ENCODE results near the gene SNAPC2.

The SNAPC2 gene

DNA sequence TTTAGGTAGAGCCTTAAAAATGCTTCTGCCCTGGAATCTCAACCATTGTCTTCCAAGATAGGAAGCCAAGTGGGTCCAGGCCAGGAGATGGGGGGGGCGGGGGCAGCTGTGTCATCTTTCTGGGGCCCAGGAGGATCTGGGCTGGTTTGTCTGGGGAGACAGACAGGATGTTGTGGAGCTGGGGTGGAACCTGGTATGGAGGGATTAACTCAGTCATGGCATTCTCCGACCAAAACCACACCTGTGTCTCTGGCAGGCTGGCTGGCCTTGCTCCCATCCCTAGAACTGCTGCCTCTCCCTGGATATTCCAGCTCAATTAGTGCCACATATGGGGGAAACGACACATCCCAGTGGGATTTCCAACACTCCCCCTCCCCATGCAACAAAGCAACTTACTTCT, 19.2 kb upstream of the SNAPC2 start:
- TF ChIP-seq CTCF (IDR thresholded peaks at IDR 0.05; ENCODE audit: low read depth, low read length, missing control alignments), result no peak
- no peak for DNase-seq (ENCODE audit: extremely low read depth, low read depth)

DNA sequence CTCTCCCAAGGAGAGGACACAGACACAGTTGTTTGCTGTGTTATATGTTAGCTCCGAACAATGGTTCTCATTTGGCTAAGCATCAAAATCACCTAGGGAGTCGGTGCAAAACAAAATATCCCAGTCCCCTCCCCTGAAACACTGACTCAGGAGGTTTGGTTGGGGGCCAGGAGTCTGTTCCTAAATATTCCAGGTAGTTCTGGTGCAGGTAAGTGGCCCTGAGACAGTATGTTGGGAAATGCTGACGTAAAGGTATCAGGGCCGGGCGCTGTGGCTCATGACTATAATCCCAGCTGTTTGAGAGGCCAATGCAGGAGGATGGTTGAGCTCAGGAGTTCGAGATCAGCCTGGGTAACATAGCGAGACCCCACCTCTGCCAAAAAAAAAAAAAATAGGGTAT, 18.8 kb upstream of the SNAPC2 start:
- TF ChIP-seq CTCF (IDR thresholded peaks at IDR 0.05; ENCODE audit: low read depth, low read length, missing control alignments), result no peak
- no peak overlapping the region for H3K4me3 ChIP-seq (replicated peaks; ENCODE audit: low read depth, low read length)
- no peak for DNase-seq (ENCODE audit: extremely low read depth, low read depth)

More for the DNA sequence above, 19.2 kb upstream of the SNAPC2 start:
- H3K4me3 ChIP-seq (replicated peaks; ENCODE audit: low read depth, low read length), result no peak overlapping the region

DNA sequence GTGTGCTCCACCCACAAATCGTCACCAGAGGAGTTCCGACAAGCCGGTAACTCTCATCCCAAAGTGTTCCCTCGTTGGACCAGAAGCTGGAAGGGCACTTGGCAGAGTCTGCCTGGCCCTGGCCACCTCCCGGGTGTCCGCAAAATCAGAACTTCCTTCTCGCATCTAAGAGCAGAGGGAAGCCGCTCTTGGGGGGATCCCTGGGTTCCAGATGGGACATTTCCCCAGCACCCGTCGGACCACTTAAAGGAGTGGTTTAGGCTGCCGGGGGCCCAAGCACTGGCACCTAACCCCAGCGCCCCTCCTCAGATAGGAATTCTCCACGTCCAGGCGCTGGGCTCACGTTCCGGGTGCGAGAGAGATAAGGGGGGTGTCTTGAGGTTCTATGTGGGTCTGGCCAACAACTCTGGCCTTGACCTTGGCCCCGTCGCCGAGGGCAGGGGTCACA, 17.3 kb upstream of the SNAPC2 start:
- no peak for TF ChIP-seq CTCF (IDR thresholded peaks at IDR 0.05; ENCODE audit: low read depth, low read length, missing control alignments)
- DNase-seq (ENCODE audit: extremely low read depth, low read depth), result no peak

DNA sequence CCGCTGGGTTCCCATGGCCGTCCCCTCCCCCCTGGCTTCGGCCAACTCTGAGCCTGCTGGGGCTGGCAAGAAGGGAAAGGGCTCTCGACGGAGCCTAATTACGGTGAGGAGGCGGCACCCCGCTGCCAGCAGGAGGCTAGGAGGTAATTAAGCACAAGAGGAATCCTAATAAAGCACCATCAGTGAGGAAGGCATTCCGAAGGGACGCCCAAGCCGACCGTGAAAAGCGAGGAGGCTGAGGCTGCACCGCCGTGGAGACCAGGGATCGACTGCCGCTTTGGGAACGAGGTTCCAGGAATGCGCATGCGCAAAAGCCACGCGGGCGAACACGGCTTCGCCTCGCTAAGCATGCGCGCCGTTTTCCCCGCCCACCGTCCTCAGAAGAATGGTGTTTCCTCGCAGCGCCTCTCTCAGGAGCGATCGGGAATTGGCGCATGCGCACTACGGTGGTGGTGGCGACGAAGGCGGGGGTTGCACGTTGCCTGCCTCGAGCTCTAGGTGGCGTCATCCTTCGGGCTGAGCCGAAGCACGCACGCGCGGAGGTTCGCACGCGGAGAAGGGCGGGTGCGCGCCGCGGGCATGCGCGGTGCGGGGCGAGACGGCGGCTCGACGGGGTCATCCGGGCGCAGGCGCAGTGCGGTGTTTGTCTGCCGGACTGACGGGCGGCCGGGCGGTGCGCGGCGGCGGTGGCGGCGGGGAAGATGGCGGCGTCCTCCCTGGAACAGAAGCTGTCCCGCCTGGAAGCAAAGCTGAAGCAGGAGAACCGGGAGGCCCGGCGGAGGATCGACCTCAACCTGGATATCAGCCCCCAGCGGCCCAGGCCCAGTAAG, 16.7 kb upstream of the SNAPC2 start, which contains the start of gene MAP2K7:
TSS of gene MAP2K7 (plus strand) at position 634 of the 830 bp plus-strand sequence. CDS start at position 702, 68 bp downstream.
- TF ChIP-seq CTCF (IDR thresholded peaks at IDR 0.05; ENCODE audit: low read depth, low read length, missing control alignments), result peak; percentile 50
- DNase-seq (ENCODE audit: extremely low read depth, low read depth), result peak; percentile 99
- H3K4me3 ChIP-seq (replicated peaks; ENCODE audit: low read depth, low read length), result peak within 1 kb of the TSS; percentile 94

More for the DNA sequence above, 17.3 kb upstream of the SNAPC2 start:
- peak overlapping the region; percentile 94 for H3K4me3 ChIP-seq (replicated peaks; ENCODE audit: low read depth, low read length)

DNA sequence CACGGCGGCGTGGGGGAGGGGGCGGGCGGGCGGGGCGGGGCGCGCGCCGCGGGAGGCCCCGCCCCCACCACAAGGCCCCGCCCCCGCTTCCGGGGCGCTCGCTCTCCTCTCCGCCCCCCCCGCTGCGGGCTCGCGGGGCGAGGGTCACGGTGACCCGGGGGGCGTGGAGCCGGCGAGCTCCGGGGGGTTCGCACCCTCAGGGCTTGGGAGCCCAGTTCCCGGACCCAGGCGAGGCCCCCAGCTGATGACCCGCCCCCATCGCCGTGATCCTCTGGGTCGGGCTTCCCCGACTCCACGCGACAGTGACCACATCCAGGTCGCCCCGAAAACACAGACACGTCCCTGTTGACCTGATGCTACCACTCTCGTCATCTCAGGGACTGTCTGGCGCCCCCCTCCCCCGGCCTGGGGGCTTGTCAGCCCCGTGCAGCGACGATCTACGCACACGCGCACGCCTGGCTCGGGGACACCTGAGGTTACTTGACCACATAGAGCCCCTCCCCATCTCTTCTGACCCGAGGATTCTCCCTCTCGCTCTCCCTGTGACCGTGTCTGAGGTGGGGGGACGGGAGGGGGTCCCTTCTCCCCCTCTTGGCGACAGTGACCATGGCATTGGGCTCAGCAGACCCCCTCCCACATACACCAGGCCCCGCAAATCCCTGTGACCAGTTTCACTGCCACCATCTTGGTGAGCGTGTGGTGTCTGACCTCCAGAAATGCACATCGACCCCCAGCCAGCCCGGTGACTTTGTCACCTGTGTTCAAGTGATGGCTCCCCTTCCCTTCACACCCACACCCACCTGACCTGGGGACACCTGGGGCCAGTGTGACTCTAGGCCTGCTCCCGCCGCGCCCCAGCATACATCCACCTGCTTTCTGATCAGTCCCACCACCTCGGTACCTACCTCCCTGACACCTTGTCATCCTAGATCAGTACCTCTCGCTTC, 15.8 kb upstream of the SNAPC2 start:
- no peak for DNase-seq (ENCODE audit: extremely low read depth, low read depth)
- TF ChIP-seq CTCF (IDR thresholded peaks at IDR 0.05; ENCODE audit: low read depth, low read length, missing control alignments), result no peak
- H3K4me3 ChIP-seq (replicated peaks; ENCODE audit: low read depth, low read length), result peak overlapping the region; percentile 94

DNA sequence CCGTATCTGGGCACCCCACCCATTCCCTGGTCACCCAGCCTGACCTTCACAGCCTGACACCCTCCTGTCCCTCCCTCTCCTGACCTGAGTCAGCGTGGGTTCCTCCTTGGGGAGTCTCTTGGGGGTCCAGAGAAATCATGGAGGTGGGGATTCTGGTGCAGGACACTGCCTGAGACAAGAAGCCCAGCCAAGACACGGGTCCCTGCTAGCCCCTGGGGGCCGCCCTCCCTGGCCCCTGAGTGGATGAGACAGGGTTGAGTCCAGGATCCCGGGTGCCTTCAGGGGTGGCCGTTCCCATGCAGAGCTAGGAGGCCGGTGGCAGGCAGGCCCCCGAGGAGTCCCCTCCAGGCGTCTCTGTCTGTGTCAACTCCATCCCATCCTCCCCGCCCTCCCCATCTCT, 14.9 kb upstream of the SNAPC2 start:
- peak overlapping the region; percentile 94 for H3K4me3 ChIP-seq (replicated peaks; ENCODE audit: low read depth, low read length)
- DNase-seq (ENCODE audit: extremely low read depth, low read depth), result no peak
- no peak for TF ChIP-seq CTCF (IDR thresholded peaks at IDR 0.05; ENCODE audit: low read depth, low read length, missing control alignments)

All from HFF-Myc (cell line).